Mesenchymal stem cell (in vitro differentiated cells and primary cell): ENCODE results near the gene LENG8. TPM values are rescaled to one million over a fixed set of nuclear protein-coding genes. Genes with fewer than 3 reads are reported as not detected.
"Not testable (repeated sequence)": the region's sequence is repeated elsewhere in the genome, so short reads cannot be mapped to it uniquely, and the experiment has no call there.

ENCODE experiments used
- DNase-seq: peaks from one replicate; pipeline ENCODE4 v3.0.0-alpha.2; 2013
- H2AFZ ChIP-seq: one replicate; pipeline ENCODE4 v1.6.1; 2013; ENCODE audit warnings: low read depth, mild to moderate bottlenecking, control low read depth, inconsistent platforms, low read length, moderate library complexity
- H2AK5ac ChIP-seq: 2 replicates; pipeline ENCODE4 v1.6.1; 2013; ENCODE audit warnings: low read length, moderate library complexity, mild to moderate bottlenecking, inconsistent platforms; ENCODE audit not compliant: severe bottlenecking
- H2BK120ac ChIP-seq: one replicate; pipeline ENCODE4 v1.6.1; 2013; ENCODE audit warnings: low read depth, mild to moderate bottlenecking, inconsistent platforms, low read length, moderate library complexity
- H2BK12ac ChIP-seq, 2 experiments: one replicate each; pipeline ENCODE4 v1.6.1; 2013; ENCODE audit warnings: inconsistent platforms in 2 of 2, low read length in 2 of 2, mild to moderate bottlenecking in 2 of 2, moderate library complexity in 2 of 2, control low read depth in 1 of 2
- H2BK15ac ChIP-seq: one replicate; pipeline ENCODE4 v1.6.1; 2013; ENCODE audit warnings: mild to moderate bottlenecking, low read depth, inconsistent platforms; ENCODE audit not compliant: poor library complexity, severe bottlenecking
- H2BK5ac ChIP-seq: 2 replicates; pipeline ENCODE4 v1.6.1; 2013; ENCODE audit warnings: low read depth, mild to moderate bottlenecking, low read length, control low read depth, inconsistent platforms; ENCODE audit not compliant: poor library complexity, severe bottlenecking
- H3K14ac ChIP-seq, 2 experiments: one replicate each; pipeline ENCODE4 v1.6.1; 2013; ENCODE audit warnings: inconsistent platforms in 2 of 2, low read length in 2 of 2, control low read depth in 1 of 2, mild to moderate bottlenecking in 1 of 2, moderate library complexity in 1 of 2
- H3K18ac ChIP-seq, 2 experiments: one replicate each; pipeline ENCODE4 v1.6.1; 2013; ENCODE audit warnings: inconsistent platforms in 2 of 2, low read length in 2 of 2, control low read depth in 1 of 2, low read depth in 1 of 2, mild to moderate bottlenecking in 1 of 2
- H3K23ac ChIP-seq, 2 experiments: one replicate each; pipeline ENCODE4 v1.6.1; 2013; ENCODE audit warnings: inconsistent platforms in 2 of 2, low read length in 2 of 2, mild to moderate bottlenecking in 2 of 2, moderate library complexity in 2 of 2, control low read depth in 1 of 2
- H3K27ac ChIP-seq: 2 replicates; pipeline ENCODE4 v1.5.1; 2013; ENCODE audit warnings: mild to moderate bottlenecking, moderate library complexity, low read length, control low read depth, inconsistent platforms; ENCODE audit not compliant: poor library complexity, severe bottlenecking
- H3K27me3 ChIP-seq, 2 experiments: 2 replicates each; pipeline versions ENCODE4 v1.6.1 to v1.7.0; 2013; ENCODE audit warnings: low read length in 2 of 2, mild to moderate bottlenecking in 2 of 2, moderate library complexity in 2 of 2, control low read depth in 1 of 2, inconsistent platforms in 1 of 2; ENCODE audit not compliant: control insufficient read depth in 1 of 2, insufficient read depth in 1 of 2
- H3K36me3 ChIP-seq, 2 experiments: 2 replicates each; pipeline versions ENCODE4 v1.6.1 to v1.7.0; 2013; ENCODE audit warnings: low read length in 2 of 2, control low read depth in 1 of 2, inconsistent platforms in 1 of 2, low read depth in 1 of 2, mild to moderate bottlenecking in 1 of 2; ENCODE audit not compliant: insufficient read depth in 2 of 2, control insufficient read depth in 1 of 2
- H3K4ac ChIP-seq, 2 experiments: one replicate each; pipeline ENCODE4 v1.6.1; 2013; ENCODE audit warnings: inconsistent platforms in 2 of 2, low read length in 2 of 2, mild to moderate bottlenecking in 2 of 2, moderate library complexity in 2 of 2, control low read depth in 1 of 2, low read depth in 1 of 2
- H3K4me1 ChIP-seq: 2 replicates; pipeline ENCODE4 v1.6.1; 2013; ENCODE audit warnings: low read depth, low read length, control low read depth; ENCODE audit not compliant: control insufficient read depth, insufficient read depth
- H3K4me2 ChIP-seq: 2 replicates; pipeline ENCODE4 v1.6.1; 2013; ENCODE audit warnings: low read length, mild to moderate bottlenecking, inconsistent platforms; ENCODE audit not compliant: poor library complexity, severe bottlenecking
- H3K4me3 ChIP-seq, 2 experiments: 2 replicates each; pipeline versions ENCODE4 v1.5.1 to v1.7.0; 2013; ENCODE audit warnings: low read length in 2 of 2, mild to moderate bottlenecking in 2 of 2, control low read depth in 1 of 2, low read depth in 1 of 2; ENCODE audit not compliant: insufficient read depth in 1 of 2
- H3K79me1 ChIP-seq: replicated peaks from 2 replicates; pipeline ENCODE4 v1.6.1; 2013; ENCODE audit warnings: mild to moderate bottlenecking, control low read depth, low read length, inconsistent platforms; ENCODE audit not compliant: poor library complexity, severe bottlenecking
- H3K9ac ChIP-seq: 2 replicates; pipeline ENCODE4 v1.7.0; 2013; ENCODE audit warnings: mild to moderate bottlenecking, low read length, moderate library complexity
- H3K9me3 ChIP-seq: 2 replicates; pipeline ENCODE4 v1.7.0; 2013; ENCODE audit warnings: mild to moderate bottlenecking, low read length; ENCODE audit not compliant: control insufficient read depth
- H4K8ac ChIP-seq: one replicate; pipeline ENCODE4 v1.6.1; 2013; ENCODE audit warnings: inconsistent platforms, mild to moderate bottlenecking, low read length, moderate library complexity
- H4K91ac ChIP-seq: one replicate; pipeline ENCODE4 v1.6.1; 2013; ENCODE audit warnings: mild to moderate bottlenecking, low read length, inconsistent platforms
- WGBS: methylation state at CpG from one replicate; pipeline ENCODE4 v1.1.7; 2013; ENCODE audit warnings: mixed read lengths; 5-methylcytosine and 5-hydroxymethylcytosine counted together
- small RNA-seq: library from polyadenylated mRNA; stranded (forward); fragments of <200 nt; extraction: miRNeasy Mini kit (QIAGEN cat#:217004); gene quantifications from one replicate; pipeline ENCODE3, GENCODE V24; 2013; ENCODE audit warnings: low read depth

Gene LENG8

GRCh38 chr19:54509200-54509940 lies 60.4 kb downstream of the LENG8 start:
- H3K4me2 ChIP-seq, result not testable (repeated sequence)
- no CpG with 5 or more reads among the region's 21 CpGs for WGBS

More at GRCh38 chr19:54509200-54509940, 60.4 kb downstream of the LENG8 start:
- not testable (repeated sequence) for H2AFZ ChIP-seq, H3K27ac ChIP-seq, H3K9me3 ChIP-seq, H2BK15ac ChIP-seq, H3K9ac ChIP-seq, H3K4me3 ChIP-seq, H3K23ac ChIP-seq, H3K27me3 ChIP-seq, DNase-seq, H4K8ac ChIP-seq, H3K4ac ChIP-seq, H3K4me1 ChIP-seq, H3K14ac ChIP-seq, H2AK5ac ChIP-seq, H2BK120ac ChIP-seq, H2BK5ac ChIP-seq, H3K79me1 ChIP-seq, H3K36me3 ChIP-seq, H2BK12ac ChIP-seq, H4K91ac ChIP-seq, H3K18ac ChIP-seq

Small RNA genes lying within 50 kb of the gene (small RNA-seq; reads per million reads assigned to genes)
- not detected for gene AC245884.3
